Natural killer cell (primary cell): ENCODE results near the gene TXNRD1. TPM values are rescaled to one million over a fixed set of nuclear protein-coding genes. Genes with fewer than 3 reads are reported as not detected.

Source experiments
- ATAC-seq, 3 donors: fragments of 150-1000 bp in 2 of 3; fragments of 200-7000 bp in 1 of 3; cut with Tn5 transposase; 1 replicate in 1 of 3; 2 replicates in 2 of 3; pipeline ENCODE4 v1.10.0; 2021; ENCODE audit warnings: mild to moderate bottlenecking in 2 of 3, moderate library complexity in 2 of 3
- DNase-seq, 2 donors: peaks; one replicate each; pipeline versions ENCODE4 v3.0.0 to v3.0.0-alpha.2; 2013 to 2021; ENCODE audit warnings: mixed read lengths in 1 of 2
- H3K27ac ChIP-seq: one replicate; pipeline ENCODE4 v1.5.1; 2013; ENCODE audit warnings: mild to moderate bottlenecking, low read length
- H3K27me3 ChIP-seq: one replicate; pipeline ENCODE4 v1.6.1; 2013; ENCODE audit warnings: low read length; ENCODE audit not compliant: control insufficient read depth, insufficient read depth
- H3K36me3 ChIP-seq: one replicate; pipeline ENCODE4 v1.6.1; 2013; ENCODE audit warnings: low read length; ENCODE audit not compliant: control insufficient read depth, insufficient read depth
- H3K4me1 ChIP-seq: one replicate; pipeline ENCODE4 v1.6.1; 2013; ENCODE audit warnings: low read length; ENCODE audit not compliant: control insufficient read depth, insufficient read depth
- H3K4me3 ChIP-seq: one replicate; pipeline ENCODE4 v1.5.1; 2013; ENCODE audit warnings: low read length
- H3K9me3 ChIP-seq: one replicate; pipeline ENCODE4 v1.6.1; 2013; ENCODE audit warnings: low read length; ENCODE audit not compliant: control insufficient read depth, insufficient read depth
- H3K27ac Mint-ChIP-seq, 2 donors: one replicate each; pipeline ENCODE4 v1.8.0; 2022; ENCODE audit warnings: mild to moderate bottlenecking in 2 of 2, mixed read lengths in 2 of 2, moderate library complexity in 1 of 2
- H3K27me3 Mint-ChIP-seq, 2 donors: one replicate each; pipeline ENCODE4 v1.8.0; 2022; ENCODE audit warnings: low read depth in 2 of 2, mixed read lengths in 2 of 2
- H3K36me3 Mint-ChIP-seq: one replicate; pipeline ENCODE4 v1.8.0; 2022; ENCODE audit warnings: mixed read lengths
- H3K4me1 Mint-ChIP-seq, 2 donors: one replicate each; pipeline ENCODE4 v1.8.0; 2022; ENCODE audit warnings: mixed read lengths in 2 of 2
- H3K4me3 Mint-ChIP-seq: one replicate; pipeline ENCODE4 v1.8.0; 2022; ENCODE audit warnings: mild to moderate bottlenecking, moderate library complexity, mixed read lengths
- H3K9me3 Mint-ChIP-seq, 2 donors: one replicate each; pipeline ENCODE4 v1.8.0; 2022; ENCODE audit warnings: mixed read lengths in 2 of 2
- WGBS: methylation state at CpG from one replicate; pipeline ENCODE4 v1.1.7; 2013; ENCODE audit warnings: missing lambda C conversion rate; ENCODE audit not compliant: insufficient coverage; 5-methylcytosine and 5-hydroxymethylcytosine counted together
- intact Hi-C: fragments of 100-400 bp; cut with micrococcal nuclease; formaldehyde crosslinking; loops from one replicate; pipeline ENCODE4 v1.14.2; 2022
- total RNA-seq, 4 donors: library from RNA; stranded (reverse); fragments of 120-200 nt in 1 of 4; gene quantifications; one replicate each; pipeline versions ENCODE4 v1.2.3 to v1.2.4, GENCODE V29; 2013 to 2022
- TF ChIP-seq, protein P1 (sequence below): fragments of 200-600 bp; IDR thresholded peaks from one replicate; pipeline ENCODE4 v1.8.0; 2022; ENCODE audit warnings: antibody characterized with exemption

The TXNRD1 gene
- total RNA-seq, 3 donors from 2014 or later (not counting 1 experiment from before 2014, with no cell fraction given), result 46.9 to 59.7 (median 47.3) TPM

GRCh38 chr12:104182144-104182543, 33.4 kb upstream of the TXNRD1 start:
- H3K36me3 ChIP-seq, result no peaks in the 10 kb centered on the region
- no peak for ATAC-seq
- no peaks in the 10 kb centered on the region for H3K9me3 Mint-ChIP-seq
- H3K36me3 Mint-ChIP-seq, result no peaks in the 10 kb centered on the region
- H3K9me3 ChIP-seq, result peaks cover 2% of the 10 kb centered on the region
- no peak overlapping the region for H3K4me3 ChIP-seq
- H3K4me1 Mint-ChIP-seq, result peaks cover 0 to 7% of the 10 kb centered on the region in 2 donors
- no peaks in the 10 kb centered on the region for H3K4me1 ChIP-seq
- intact Hi-C loops, result no loop called here
- H3K27me3 Mint-ChIP-seq, result peaks cover 9 to 25% of the 10 kb centered on the region in 2 donors
- H3K27ac Mint-ChIP-seq, result no peak overlapping the region
- TF ChIP-seq, protein P1, sequence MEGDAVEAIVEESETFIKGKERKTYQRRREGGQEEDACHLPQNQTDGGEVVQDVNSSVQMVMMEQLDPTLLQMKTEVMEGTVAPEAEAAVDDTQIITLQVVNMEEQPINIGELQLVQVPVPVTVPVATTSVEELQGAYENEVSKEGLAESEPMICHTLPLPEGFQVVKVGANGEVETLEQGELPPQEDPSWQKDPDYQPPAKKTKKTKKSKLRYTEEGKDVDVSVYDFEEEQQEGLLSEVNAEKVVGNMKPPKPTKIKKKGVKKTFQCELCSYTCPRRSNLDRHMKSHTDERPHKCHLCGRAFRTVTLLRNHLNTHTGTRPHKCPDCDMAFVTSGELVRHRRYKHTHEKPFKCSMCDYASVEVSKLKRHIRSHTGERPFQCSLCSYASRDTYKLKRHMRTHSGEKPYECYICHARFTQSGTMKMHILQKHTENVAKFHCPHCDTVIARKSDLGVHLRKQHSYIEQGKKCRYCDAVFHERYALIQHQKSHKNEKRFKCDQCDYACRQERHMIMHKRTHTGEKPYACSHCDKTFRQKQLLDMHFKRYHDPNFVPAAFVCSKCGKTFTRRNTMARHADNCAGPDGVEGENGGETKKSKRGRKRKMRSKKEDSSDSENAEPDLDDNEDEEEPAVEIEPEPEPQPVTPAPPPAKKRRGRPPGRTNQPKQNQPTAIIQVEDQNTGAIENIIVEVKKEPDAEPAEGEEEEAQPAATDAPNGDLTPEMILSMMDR, result no peak
- DNase-seq, result no peak
- WGBS, result 93% methylated on average over 4 of the region's 4 CpGs
- no peaks in the 10 kb centered on the region for H3K27me3 ChIP-seq
- H3K4me3 Mint-ChIP-seq, result no peak overlapping the region
- H3K27ac ChIP-seq, result no peak overlapping the region

DNA sequence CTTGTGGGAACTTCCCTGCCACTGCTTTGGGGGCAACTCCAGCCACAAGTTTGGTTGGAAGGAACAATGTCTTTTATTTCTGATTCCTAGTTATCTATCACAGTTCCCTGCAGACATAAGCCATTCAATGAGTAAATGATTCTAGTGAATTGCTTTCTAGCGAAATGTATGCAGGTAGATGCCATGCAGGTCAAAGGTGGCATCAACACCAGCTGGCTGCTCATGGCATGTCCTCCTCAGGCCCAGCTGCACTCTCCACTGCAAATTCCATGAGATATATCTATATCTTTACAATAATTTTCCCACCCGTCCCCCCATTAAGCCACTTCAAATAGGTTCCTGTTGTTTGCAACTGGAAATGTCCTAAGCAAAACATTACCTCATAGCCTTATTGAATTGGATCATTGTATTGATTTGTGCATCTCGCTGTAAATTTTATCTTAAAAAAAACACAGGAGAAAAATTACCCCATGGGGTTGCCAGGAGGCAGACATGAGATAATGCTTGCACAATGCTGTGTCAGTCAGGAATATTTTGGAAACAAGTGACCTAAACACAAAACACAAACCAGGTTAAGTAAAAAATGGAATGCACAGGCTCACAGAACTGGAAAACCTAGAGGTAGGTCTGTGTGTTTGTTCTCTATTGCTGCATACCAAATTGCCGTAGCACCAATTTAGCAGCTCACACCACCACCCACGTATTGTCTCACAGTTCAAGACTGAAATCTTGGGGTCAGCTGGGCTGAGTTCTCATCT, 32.8 kb upstream of the TXNRD1 start:
- TF ChIP-seq, protein P1, result no peak
- H3K4me3 ChIP-seq, result no peak overlapping the region
- H3K27ac ChIP-seq, result no peak overlapping the region
- Mint-ChIP-seq H3K4me3 (no peak overlapping the region), H3K36me3 (no peaks in the 10 kb centered on the region), H3K27me3 (peaks cover 7 to 21% of the 10 kb centered on the region in 2 donors), H3K27ac (no peak overlapping the region), H3K4me1 (peaks cover 0 to 4% of the 10 kb centered on the region in 2 donors), H3K9me3 (no peaks in the 10 kb centered on the region)
- H3K9me3 ChIP-seq, result peaks cover 2% of the 10 kb centered on the region
- no peaks in the 10 kb centered on the region for H3K36me3 ChIP-seq
- ATAC-seq (no peak), DNase-seq (no peak)
- intact Hi-C loops, result no loop called here
- no peaks in the 10 kb centered on the region for H3K27me3 ChIP-seq
- H3K4me1 ChIP-seq, result no peaks in the 10 kb centered on the region
- 85% methylated on average over 4 of the region's 5 CpGs for WGBS

GRCh38 chr12:104183443-104183842, 32.1 kb upstream of the TXNRD1 start:
- Mint-ChIP-seq H3K27ac (no peak overlapping the region), H3K4me3 (no peak overlapping the region)
- WGBS, result 87% methylated on average over 3 of the region's 3 CpGs

More at GRCh38 chr12:104183443-104183842, 32.1 kb upstream of the TXNRD1 start:
- no peak for ATAC-seq
- TF ChIP-seq, protein P1, result no peak
- H3K9me3 Mint-ChIP-seq, result no peaks in the 10 kb centered on the region
- Histone ChIP-seq H3K36me3 (no peaks in the 10 kb centered on the region), H3K4me3 (no peak overlapping the region), H3K4me1 (no peaks in the 10 kb centered on the region), H3K27ac (no peak overlapping the region), H3K27me3 (no peaks in the 10 kb centered on the region), H3K9me3 (peaks cover 2% of the 10 kb centered on the region)
- H3K36me3 Mint-ChIP-seq, result no peaks in the 10 kb centered on the region
- DNase-seq, result no peak
- H3K4me1 Mint-ChIP-seq, result no peaks in the 10 kb centered on the region
- H3K27me3 Mint-ChIP-seq, result peaks cover 4 to 14% of the 10 kb centered on the region in 2 donors
- intact Hi-C loops, result no loop called here
